NT2/D1 (cell line): ENCODE measurements around the gene NEUROG2.

Experiments used
- SUZ12 ChIP-seq: IDR thresholded peaks from 2 replicates; pipeline ENCODE4 v1.6.1; 2011; ENCODE audit not compliant: insufficient read length, insufficient read depth; ENCODE audit errors: extremely low read depth
- YY1 ChIP-seq: IDR thresholded peaks from 2 replicates; pipeline ENCODE4 v1.6.1; 2011; ENCODE audit not compliant: insufficient read length, insufficient read depth
- ZNF274 ChIP-seq: IDR thresholded peaks from 2 replicates; pipeline ENCODE4 v1.6.1; 2011; ENCODE audit warnings: mild to moderate bottlenecking, low read depth, low read length

GRCh38 chr4:112519689-112520597, 4.0 kb upstream of the NEUROG2 start:
- no peak for TF ChIP-seq YY1
- no peak for TF ChIP-seq SUZ12
- TF ChIP-seq ZNF274: no peak
